HepG2 (cell line): ENCODE results near the gene PRICKLE2. TPM values are rescaled to one million over a fixed set of nuclear protein-coding genes. Genes with fewer than 3 reads are reported as not detected.

Experiments used
- ATAC-seq: fragments of 200-7000 bp; cut with Tn5 transposase; 3 replicates; pipeline ENCODE4 v1.9.1; 2020; ENCODE audit warnings: mild to moderate bottlenecking, moderate library complexity
- BruUV-seq: library from RNA; stranded (reverse); fragments of 400-500 nt; replicated peaks from 2 replicates; lab custom pipeline; 2021; lab: Mats Ljungman, UMichigan
- CTCF ChIA-PET: fragments of 300-600 bp; formaldehyde crosslinking; extraction: SDS; loops from one replicate; lab custom pipeline; 2021; ENCODE audit warnings: low total read pairs, inconsistent platforms, low intra/inter-chr PET ratio; lab: Yijun Ruan, JAX
- POLR2A ChIA-PET: fragments of 350-600 bp; sonication (Branson Sonifier 250); formaldehyde crosslinking; loops from one replicate; lab custom pipeline; 2020; ENCODE audit warnings: antibody characterized with exemption, inconsistent platforms; lab: Yijun Ruan, JAX
- DNase-seq: peaks from one replicate; pipeline ENCODE4 v3.0.0-alpha.2; 2015; ENCODE audit warnings: low spot score
- FAIRE-seq: peaks from 3 replicates; lab custom pipeline; 2011; peaks lifted over from hg19 to GRCh38; lab: Jason Lieb, UNC
- H2AFZ ChIP-seq: one replicate; pipeline ENCODE4 v1.6.1; 2011; ENCODE audit warnings: low read length, inconsistent platforms
- H3K27ac ChIP-seq: fragments of 300-600 bp; 3 replicates; pipeline ENCODE4 v1.8.0; 2011; ENCODE audit warnings: mixed run types, mild to moderate bottlenecking, mixed read lengths, low read length, inconsistent platforms; ENCODE audit not compliant: insufficient read depth; ENCODE audit errors: extremely low read length
- H3K27me3 ChIP-seq, 2 experiments: fragments of 200-600 bp in 1 of 2; 2 replicates in 1 of 2; 3 replicates in 1 of 2; pipeline versions ENCODE4 v1.6.0 to v1.8.0; 2011; ENCODE audit warnings: low read length in 2 of 2, mild to moderate bottlenecking in 2 of 2, moderate library complexity in 2 of 2, inconsistent platforms in 1 of 2; ENCODE audit not compliant: insufficient read depth in 2 of 2, control insufficient read depth in 1 of 2
- H3K36me3 ChIP-seq, 2 experiments: fragments of 200-600 bp in 1 of 2; replicated peaks in 1 of 2; 2 replicates in 1 of 2; 3 replicates in 1 of 2; pipeline versions ENCODE4 v1.5.1 to v1.8.0; 2011; ENCODE audit warnings: low read length in 2 of 2, inconsistent platforms in 1 of 2; ENCODE audit not compliant: insufficient read depth in 2 of 2, control insufficient read depth in 1 of 2
- H3K4me1 ChIP-seq: 2 replicates; pipeline ENCODE4 v1.5.1; 2012; ENCODE audit warnings: low read length, inconsistent platforms; ENCODE audit not compliant: insufficient read depth
- H3K4me2 ChIP-seq: 2 replicates; pipeline ENCODE4 v1.6.0; 2011; ENCODE audit warnings: low read depth, low read length, inconsistent platforms
- H3K4me3 ChIP-seq, 3 experiments: fragments of 200-600 bp in 1 of 3; sonication (generic), shearing (Covaris generic) in 1 of 3; replicated peaks in 1 of 3; 2 replicates each; pipeline ENCODE4 v1.5.1; 2011 to 2016; ENCODE audit warnings: low read length in 3 of 3, inconsistent platforms in 2 of 3, low read depth in 2 of 3, mild to moderate bottlenecking in 2 of 3, control low read depth in 1 of 3, mixed read lengths in 1 of 3; ENCODE audit not compliant: insufficient read depth in 1 of 3
- H3K79me2 ChIP-seq: one replicate; pipeline ENCODE4 v1.6.1; 2011; ENCODE audit warnings: low read length, inconsistent platforms; ENCODE audit not compliant: insufficient read depth
- H3K9ac ChIP-seq: 2 replicates; pipeline ENCODE4 v1.6.0; 2011; ENCODE audit warnings: mild to moderate bottlenecking, low read depth, low read length, inconsistent platforms; ENCODE audit not compliant: insufficient read depth
- H3K9me3 ChIP-seq: 2 replicates; pipeline ENCODE4 v1.5.1; 2012; ENCODE audit warnings: mild to moderate bottlenecking, low read length
- H4K20me1 ChIP-seq: 2 replicates; pipeline ENCODE4 v1.6.0; 2011; ENCODE audit warnings: inconsistent platforms, mild to moderate bottlenecking, low read length, moderate library complexity; ENCODE audit not compliant: insufficient read depth
- CTCF ChIP-seq: sonication (generic); formaldehyde crosslinking; IDR thresholded peaks from 2 replicates; pipeline ENCODE4 v1.5.0; 2020; ENCODE audit warnings: mild to moderate bottlenecking, missing genetic modification reagents, moderate library complexity
- MLXIP ChIP-seq: sonication (generic); formaldehyde crosslinking; IDR thresholded peaks from 2 replicates; pipeline ENCODE4 v1.9.0; 2021; ENCODE audit warnings: missing genetic modification reagents, borderline replicate concordance
- MNT ChIP-seq: fragments of 450-650 bp; IDR thresholded peaks from 2 replicates; pipeline ENCODE4 v1.6.1; 2016
- SNAPC5 ChIP-seq: sonication (generic); formaldehyde crosslinking; IDR thresholded peaks from 2 replicates; pipeline ENCODE4 v1.8.1; 2023; ENCODE audit warnings: mild to moderate bottlenecking, missing genetic modification reagents, borderline replicate concordance
- ZFP36L2 ChIP-seq: sonication (generic); formaldehyde crosslinking; IDR thresholded peaks from 2 replicates; pipeline ENCODE4 v1.4.0; 2020; ENCODE audit warnings: missing genetic modification reagents
- ZNF24 ChIP-seq: fragments of 450-650 bp; IDR thresholded peaks from 2 replicates; pipeline ENCODE4 v1.6.1; 2017; ENCODE audit warnings: antibody characterized with exemption, mild to moderate bottlenecking
- ZNF614 ChIP-seq: IDR thresholded peaks from 2 replicates; pipeline ENCODE4 v1.6.1; 2018; ENCODE audit warnings: missing biosample characterization, missing genetic modification reagents, inconsistent platforms, borderline replicate concordance
- WGBS: methylation state at CpG from one replicate; pipeline ENCODE4 v1.1.6; 2017; ENCODE audit warnings: low lambda C conversion rate; 5-methylcytosine and 5-hydroxymethylcytosine counted together
- in situ Hi-C: cut with HindIII; loops from 2 replicates; pipeline ENCODE4 v1.10.0; 2017; ENCODE audit warnings: low pct_unique_long_range_greater_than_20kb; ENCODE audit not compliant: extremely low pct_ligation_motif_present
- intact Hi-C: fragments of 100-400 bp; cut with micrococcal nuclease; formaldehyde crosslinking; loops from one replicate; pipeline ENCODE4 v1.10.0; 2022; ENCODE audit not compliant: unreplicated experiment
- polyA plus RNA-seq, 8 experiments: library from polyadenylated mRNA; depleted of rRNA in 3 of 8; stranded (reverse) in 7 of 8; unstranded in 1 of 8; fragments of >200 nt; fragmentation: Illumina TruSeq in 4 of 8; extraction: Trizol in 4 of 8; gene quantifications; 2 replicates each; pipeline versions ENCODE4 v1.2.1 to v1.2.3, GENCODE V29; 2011 to 2016; ENCODE audit warnings: low read depth in 4 of 8, missing spikeins in 1 of 8, mixed read lengths in 1 of 8; ENCODE audit not compliant: insufficient read depth in 1 of 8
- total RNA-seq, 5 experiments: library from RNA; depleted of rRNA; stranded (reverse); fragments of >200 nt; fragmentation: Illumina TruSeq; extraction: Trizol; gene quantifications; 2 replicates each; pipeline ENCODE4 v1.2.3, GENCODE V29; 2016; ENCODE audit warnings: low read depth in 1 of 5

The PRICKLE2 gene
- total and polyA plus RNA-seq, 2 of the 13 experiments (the other 11 are each of a cell fraction or from before 2014, with no cell fraction given), result 0.01 to 0.07 TPM

GRCh38 chr3:64240396-64240795, 15.1 kb upstream of the PRICKLE2 start (continued):
- TF ChIP-seq CTCF, result no peak

GRCh38 chr3:64239841-64240240, 14.6 kb upstream of the PRICKLE2 start:
- no peak overlapping the region for H3K27ac ChIP-seq
- FAIRE-seq, result no peak

More at GRCh38 chr3:64239841-64240240, 14.6 kb upstream of the PRICKLE2 start:
- H2AFZ ChIP-seq, result no peak overlapping the region
- H4K20me1 ChIP-seq, result no peaks in the 10 kb centered on the region
- CTCF ChIA-PET, result no interaction called here
- H3K79me2 ChIP-seq, result no peaks in the 10 kb centered on the region
- TF ChIP-seq MNT (0 out of 2 replicates have a peak, but pooled peaks have one; percentile 29), ZNF614 (no peak), ZFP36L2 (CRISPR knock-in tag) (no peak), SNAPC5 (CRISPR knock-in tag) (no peak), ZNF24 (no peak), MLXIP (CRISPR knock-in tag) (no peak)
- H3K4me3 ChIP-seq, result no peak overlapping the region
- BruUV-seq, result no TSS peak
- no peaks in the 10 kb centered on the region for H3K9me3 ChIP-seq
- intact Hi-C loops (no loop called here), in situ Hi-C loops (no loop called here)
- no peak overlapping the region for H3K4me2 ChIP-seq
- H3K9ac ChIP-seq, result no peak overlapping the region
- DNase-seq, result no peak
- no peaks in the 10 kb centered on the region for H3K36me3 ChIP-seq
- no peaks in the 10 kb centered on the region for H3K27me3 ChIP-seq
- 75% methylated on average over 5 of the region's 5 CpGs for WGBS
- H3K4me1 ChIP-seq, result peaks cover 6% of the 10 kb centered on the region
- ATAC-seq, result no peak
- POLR2A ChIA-PET, result no interaction called here
